Forelimb muscle (tissue), 1 donor: Measurements from ENCODE around the gene NUBPL. TPM values are rescaled to one million over a fixed set of nuclear protein-coding genes. Genes with fewer than 3 reads are reported as not detected.
"Not testable (repeated sequence)": the region's sequence is repeated elsewhere in the genome, so short reads cannot be mapped to it uniquely, and the experiment has no call there.

ENCODE experiments used
- DNase-seq: peaks from one replicate; pipeline ENCODE4 v3.0.0-alpha.2; 2013; ENCODE audit warnings: low read depth
- polyA plus RNA-seq: library from polyadenylated mRNA; unstranded; fragments of 120-200 nt; gene quantifications from one replicate; pipeline ENCODE4 v1.2.1, GENCODE V29; 2013; ENCODE audit not compliant: insufficient read length

Gene NUBPL
- polyA plus RNA-seq, 1 donor, result 8.7 TPM

- DNase-seq, result no peak
Measured at GRCh38 chr14:31578266-31578665, 17.1 kb downstream of the NUBPL start.

GRCh38 chr14:31578792-31579501, 17.7 kb downstream of the NUBPL start:
- no peak for DNase-seq

GRCh38 chr14:31580234-31580633, 19.0 kb downstream of the NUBPL start:
- DNase-seq, result no peak

- peak; percentile 51 for DNase-seq
Measured at GRCh38 chr14:31582286-31582691, 21.1 kb downstream of the NUBPL start.

GRCh38 chr14:31582836-31583452, 21.7 kb downstream of the NUBPL start:
- DNase-seq, result no peak

GRCh38 chr14:31590206-31590605, 29.0 kb downstream of the NUBPL start:
- DNase-seq, result no peak

GRCh38 chr14:31592122-31592521, 30.9 kb downstream of the NUBPL start:
- no peak for DNase-seq

- DNase-seq, result no peak
Measured at GRCh38 chr14:31592631-31593030, 31.4 kb downstream of the NUBPL start.

- DNase-seq, result no peak
Measured at GRCh38 chr14:31596342-31597095, 35.3 kb downstream of the NUBPL start.

GRCh38 chr14:31605702-31606101, 44.5 kb downstream of the NUBPL start:
- DNase-seq, result no peak

- no peak for DNase-seq
Measured at GRCh38 chr14:31611778-31612433, 50.7 kb downstream of the NUBPL start.

- no peak for DNase-seq
Measured at GRCh38 chr14:31613188-31613587, 52.0 kb downstream of the NUBPL start.

GRCh38 chr14:31618884-31619283, 57.7 kb downstream of the NUBPL start:
- not testable (repeated sequence) for DNase-seq

GRCh38 chr14:31619440-31619839, 58.2 kb downstream of the NUBPL start:
- DNase-seq, result no peak

- not testable (repeated sequence) for DNase-seq
Measured at GRCh38 chr14:31620898-31621297, 59.7 kb downstream of the NUBPL start.

GRCh38 chr14:31622060-31622459, 60.9 kb downstream of the NUBPL start:
- no peak for DNase-seq

- not testable (repeated sequence) for DNase-seq
Measured at GRCh38 chr14:31652900-31653299, 91.7 kb downstream of the NUBPL start.

- no peak for DNase-seq
Measured at GRCh38 chr14:31657917-31658316, 96.7 kb downstream of the NUBPL start.

GRCh38 chr14:31659278-31659677, 98.1 kb downstream of the NUBPL start:
- DNase-seq, result no peak

GRCh38 chr14:31660191-31660590, 99.0 kb downstream of the NUBPL start:
- DNase-seq, result no peak

- DNase-seq, result no peak
Measured at GRCh38 chr14:31660728-31661127, 99.5 kb downstream of the NUBPL start.

- no peak for DNase-seq
Measured at GRCh38 chr14:31668348-31668747, 107.1 kb downstream of the NUBPL start.
